HEK293 (cell line): ENCODE results near the gene SLC34A3.

Experiments used
- CTCF ChIA-PET: fragments of 350-600 bp; formaldehyde crosslinking; extraction: SDS; loops from one replicate; lab custom pipeline; 2021; ENCODE audit warnings: antibody characterized with exemption; lab: Yijun Ruan, JAX
- POLR2A ChIA-PET: fragments of 300-600 bp; formaldehyde crosslinking; extraction: SDS; loops from one replicate; lab custom pipeline; 2020; ENCODE audit warnings: antibody characterized with exemption, inconsistent platforms; lab: Yijun Ruan, JAX
- H3K27ac ChIP-seq: fragments of 200-500 bp; sonication (Bioruptor generic); 2 replicates; pipeline ENCODE4 v1.5.1; 2014; ENCODE audit warnings: low read depth, low read length, control low read depth, inconsistent platforms; ENCODE audit errors: extremely low read depth
- H3K36me3 ChIP-seq, 2 experiments: fragments of 200-500 bp in 1 of 2; sonication (Bioruptor generic) in 1 of 2; 1 replicate in 1 of 2; 2 replicates in 1 of 2; pipeline ENCODE4 v1.5.1; 2014 to 2017; ENCODE audit warnings: inconsistent platforms in 2 of 2, low read length in 2 of 2; ENCODE audit not compliant: control insufficient read depth in 2 of 2, insufficient read depth in 1 of 2
- H3K4me1 ChIP-seq: fragments of 200-500 bp; sonication (Bioruptor generic); 2 replicates; pipeline ENCODE4 v1.5.1; 2014; ENCODE audit warnings: mild to moderate bottlenecking, low read length, inconsistent platforms; ENCODE audit not compliant: control insufficient read depth, insufficient read depth
- H3K4me3 ChIP-seq: 2 replicates; pipeline ENCODE4 v1.5.1; 2011; ENCODE audit warnings: low read depth, mild to moderate bottlenecking, control low read depth, low read length, moderate library complexity
- H3K9me3 ChIP-seq: fragments of 200-500 bp; sonication (Bioruptor generic); 2 replicates; pipeline ENCODE4 v1.5.1; 2014; ENCODE audit warnings: low read depth, low read length, inconsistent platforms; ENCODE audit not compliant: control insufficient read depth, insufficient read depth
- HOXC10 ChIP-seq: sonication (generic); formaldehyde crosslinking; IDR thresholded peaks from 2 replicates; pipeline ENCODE4 v1.8.1; 2023; ENCODE audit warnings: mild to moderate bottlenecking, missing genetic modification reagents
- MEIS1 ChIP-seq: sonication (generic); formaldehyde crosslinking; IDR thresholded peaks from 2 replicates; pipeline ENCODE4 v1.8.1; 2022; ENCODE audit warnings: missing genetic modification reagents, mild to moderate bottlenecking, borderline replicate concordance
- PRDM10 ChIP-seq: fragments of 450-650 bp; formaldehyde crosslinking; IDR thresholded peaks from 2 replicates; pipeline ENCODE4 v1.5.1; 2016; ENCODE audit warnings: missing biosample characterization, missing genetic modification characterization
- REST ChIP-seq: fragments of 450-650 bp; formaldehyde crosslinking; IDR thresholded peaks from 2 replicates; pipeline ENCODE4 v1.5.1; 2016; ENCODE audit warnings: missing biosample characterization, missing genetic modification characterization
- ZBTB17 ChIP-seq: fragments of 450-650 bp; formaldehyde crosslinking; IDR thresholded peaks from 2 replicates; pipeline ENCODE4 v1.5.1; 2016; ENCODE audit warnings: missing biosample characterization, missing genetic modification characterization
- ZBTB6 ChIP-seq: fragments of 450-650 bp; formaldehyde crosslinking; IDR thresholded peaks from 2 replicates; pipeline ENCODE4 v1.5.1; 2017; ENCODE audit warnings: missing biosample characterization, missing genetic modification characterization
- ZEB2 ChIP-seq: fragments of 450-650 bp; formaldehyde crosslinking; IDR thresholded peaks from 2 replicates; pipeline ENCODE4 v1.5.1; 2016; ENCODE audit warnings: missing biosample characterization, missing genetic modification characterization
- ZNF155 ChIP-seq: fragments of 450-650 bp; formaldehyde crosslinking; IDR thresholded peaks from 2 replicates; pipeline ENCODE4 v1.5.1; 2016; ENCODE audit warnings: missing biosample characterization, missing genetic modification characterization
- ZNF18 ChIP-seq: fragments of 450-650 bp; formaldehyde crosslinking; IDR thresholded peaks from 2 replicates; pipeline ENCODE4 v1.5.1; 2016; ENCODE audit warnings: missing biosample characterization, missing genetic modification characterization
- ZNF223 ChIP-seq: fragments of 450-650 bp; formaldehyde crosslinking; IDR thresholded peaks from 2 replicates; pipeline ENCODE4 v1.5.1; 2016; ENCODE audit warnings: missing biosample characterization, missing genetic modification characterization
- ZNF248 ChIP-seq: fragments of 450-650 bp; formaldehyde crosslinking; IDR thresholded peaks from 2 replicates; pipeline ENCODE4 v1.5.1; 2017; ENCODE audit warnings: missing biosample characterization, missing genetic modification characterization
- ZNF335 ChIP-seq: fragments of 450-650 bp; formaldehyde crosslinking; conservative IDR thresholded peaks from 2 replicates; pipeline ENCODE4 v1.5.1; 2016; ENCODE audit warnings: missing biosample characterization, missing genetic modification characterization
- ZNF394 ChIP-seq: fragments of 450-650 bp; formaldehyde crosslinking; IDR thresholded peaks from 2 replicates; pipeline ENCODE4 v1.5.1; 2016; ENCODE audit warnings: missing biosample characterization, missing genetic modification characterization, mild to moderate bottlenecking, moderate library complexity, borderline replicate concordance
- ZNF510 ChIP-seq: fragments of 450-650 bp; formaldehyde crosslinking; IDR thresholded peaks from 2 replicates; pipeline ENCODE4 v1.5.1; 2018; ENCODE audit warnings: mild to moderate bottlenecking, missing genetic modification characterization, missing biosample characterization; ENCODE audit not compliant: insufficient replicate concordance
- ZNF518A ChIP-seq: fragments of 450-650 bp; formaldehyde crosslinking; conservative IDR thresholded peaks from 2 replicates; pipeline ENCODE4 v1.5.1; 2016; ENCODE audit warnings: low read depth, missing biosample characterization, missing genetic modification characterization
- ZNF549 ChIP-seq: fragments of 450-650 bp; IDR thresholded peaks from 2 replicates; pipeline ENCODE4 v1.5.1; 2018; ENCODE audit warnings: missing biosample characterization, missing genetic modification characterization, mild to moderate bottlenecking, inconsistent platforms, moderate library complexity
- ZNF704 ChIP-seq: fragments of 450-650 bp; formaldehyde crosslinking; IDR thresholded peaks from 2 replicates; pipeline ENCODE4 v1.5.1; 2016; ENCODE audit warnings: missing biosample characterization, missing genetic modification characterization
- ZXDB ChIP-seq: fragments of 450-650 bp; formaldehyde crosslinking; IDR thresholded peaks from 2 replicates; pipeline ENCODE4 v1.5.1; 2016; ENCODE audit warnings: missing biosample characterization, missing genetic modification characterization

SLC34A3 gene

GRCh38 chr9:137205126-137206069 lies 25.3 kb upstream of the SLC34A3 start, which contains the start of the genes NDOR1 and TMEM203:
Gene NDOR1 (plus strand): TSS chr9:137205700. CDS start chr9:137205778, 78 bp downstream.
Gene TMEM203 (minus strand): TSS chr9:137205648. CDS start chr9:137205414, 234 bp downstream.
- ChIA-PET POLR2A (interaction anchor here (0.7 to 16.6 kb wide), 9 partner anchors 16 to 476 kb away, joined by 3 to 304 read pairs (median 4); partner anchors contain the start of genes ANAPC2, CLIC3, CYSRT1 and RNF208), CTCF (interaction anchor here (0.6 to 1.8 kb wide), 6 partner anchors 13 to 83 kb away, joined by 3 to 7 read pairs (median 5); partner anchors contain the start of gene RNF208)
- no peaks in the 10 kb centered on the region for H3K9me3 ChIP-seq
- H3K4me1 ChIP-seq: peaks cover 7% of the 10 kb centered on the region
- peaks cover 10 to 30% of the 10 kb centered on the region in 2 experiments; a peak in 2 of 3 replicates for H3K36me3 ChIP-seq
- H3K27ac ChIP-seq: peak within 1 kb of the TSS; percentile 61; the same call in 1 of the 2 replicates
- H3K4me3 ChIP-seq: peak within 1 kb of the TSS; percentile 92
- TF ChIP-seq ZNF18 (no peak), ZNF549 (tag by site-specific recombination) (no peak), ZNF704 (tag by site-specific recombination) (peak; percentile 96), ZNF248 (tag by site-specific recombination) (no peak), ZNF510 (no peak), HOXC10 (CRISPR knock-in tag) (0 out of 2 replicates have a peak, but pooled peaks have one; percentile 53), ZNF223 (no peak), ZNF394 (0 out of 2 replicates have a peak, but pooled peaks have one; percentile 21), ZEB2 (tag by site-specific recombination) (0 out of 2 replicates have a peak, but pooled peaks have one; percentile 32), ZNF518A (tag by site-specific recombination) (0 out of 2 replicates have a peak, but pooled peaks have one; percentile 18), ZBTB6 (tag by site-specific recombination) (no peak), ZNF155 (tag by site-specific recombination) (no peak), ZBTB17 (peak; percentile 77), ZXDB (tag by site-specific recombination) (peak; percentile 95), ZNF335 (tag by site-specific recombination) (peak; percentile 86), PRDM10 (peak; percentile 52), REST (peak; percentile 16; the same call in 1 of the 2 replicates), MEIS1 (CRISPR knock-in tag) (0 out of 2 replicates have a peak, but pooled peaks have one; percentile 12)
